ENCODE results near the gene EPN1. TPM values are rescaled to one million over a fixed set of nuclear protein-coding genes. Genes with fewer than 3 reads are reported as not detected.
A peak's percentile ranks its signal among the peaks of the same experiment; 100 is the strongest.

EPN1 gene
- total and polyA plus RNA-seq, 9 of the 15 experiments (the other 6 are each of a cell fraction or from before 2014, with no cell fraction given): 0.08 to 138 (median 12.7) TPM

DNA sequence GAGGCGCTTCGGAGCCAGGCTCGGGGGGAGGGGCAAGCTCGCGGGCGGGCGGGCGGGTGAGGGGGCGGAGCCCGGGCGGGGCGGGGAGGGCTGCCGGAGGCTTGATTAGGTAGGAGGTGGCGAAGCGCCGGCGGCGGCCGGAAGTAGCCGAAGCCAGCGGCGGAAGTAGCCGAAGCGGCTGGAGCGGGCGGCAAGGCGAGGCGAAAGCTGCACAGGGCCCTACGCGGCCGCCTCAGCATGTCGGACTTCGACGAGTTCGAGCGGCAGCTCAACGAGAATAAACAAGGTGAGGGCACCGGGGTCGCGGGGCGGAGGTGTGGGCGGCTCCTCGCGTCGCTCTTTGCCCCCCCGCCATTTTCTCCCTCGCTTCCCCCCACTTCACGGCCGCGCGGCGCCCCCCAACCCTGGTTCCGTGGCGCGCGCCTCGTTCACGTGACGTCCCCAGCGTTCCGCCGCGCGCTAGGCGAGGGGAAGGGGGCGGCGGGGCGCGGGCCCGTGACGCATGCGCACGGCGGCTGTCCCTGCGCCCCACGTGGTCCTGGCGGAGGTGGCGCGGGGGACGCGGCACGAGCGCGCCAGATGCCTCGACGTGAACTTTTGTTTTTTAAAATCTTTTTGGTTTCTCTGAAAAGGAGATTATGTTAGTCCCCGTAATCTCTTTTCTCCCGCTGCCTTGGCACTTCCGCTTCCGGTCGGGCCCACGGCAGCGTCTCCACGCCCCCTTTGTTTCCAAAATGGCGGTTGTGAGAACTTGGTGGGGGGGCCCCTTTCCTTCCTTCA, 20.0 kb upstream of the EPN1 start, which contains the start of gene U2AF2 (continued):
- TF ChIP-seq ETV5 (CRISPR knock-in tag; IDR thresholded peaks at IDR 0.05; ENCODE audit: low read depth): peak; percentile 56; the same call in 1 of the 2 replicates
- peak; percentile 50; the same call in 1 of the 2 replicates for TF ChIP-seq CREB1 (IDR thresholded peaks at IDR 0.05)
- TF ChIP-seq CREB1 (CRISPR knock-in tag; IDR thresholded peaks at IDR 0.05): peak; percentile 77
- peak; percentile 92 for TF ChIP-seq FIP1L1 (IDR thresholded peaks at IDR 0.05; ENCODE audit: low read depth, low read length, poor library complexity, severe bottlenecking)
- TF ChIP-seq MTA3 (IDR thresholded peaks at IDR 0.05; ENCODE audit: borderline replicate concordance): peak; percentile 82; the same call in 1 of the 2 replicates
- no peak for TF ChIP-seq ESRRB (CRISPR knock-in tag; IDR thresholded peaks at IDR 0.05; ENCODE audit: borderline replicate concordance)
- no peak for TF ChIP-seq SAFB2 (IDR thresholded peaks at IDR 0.05; ENCODE audit: borderline replicate concordance, low read depth, low read length, severe bottlenecking)
- TF ChIP-seq CHD2 (IDR thresholded peaks at IDR 0.05; ENCODE audit: low read depth, low read length): 0 out of 2 replicates have a peak, but pooled peaks have one; percentile 12
- peak; percentile 14 for TF ChIP-seq HNRNPLL (IDR thresholded peaks at IDR 0.05; ENCODE audit: low read depth, low read length, poor library complexity, severe bottlenecking)
- TF ChIP-seq, protein P1, sequence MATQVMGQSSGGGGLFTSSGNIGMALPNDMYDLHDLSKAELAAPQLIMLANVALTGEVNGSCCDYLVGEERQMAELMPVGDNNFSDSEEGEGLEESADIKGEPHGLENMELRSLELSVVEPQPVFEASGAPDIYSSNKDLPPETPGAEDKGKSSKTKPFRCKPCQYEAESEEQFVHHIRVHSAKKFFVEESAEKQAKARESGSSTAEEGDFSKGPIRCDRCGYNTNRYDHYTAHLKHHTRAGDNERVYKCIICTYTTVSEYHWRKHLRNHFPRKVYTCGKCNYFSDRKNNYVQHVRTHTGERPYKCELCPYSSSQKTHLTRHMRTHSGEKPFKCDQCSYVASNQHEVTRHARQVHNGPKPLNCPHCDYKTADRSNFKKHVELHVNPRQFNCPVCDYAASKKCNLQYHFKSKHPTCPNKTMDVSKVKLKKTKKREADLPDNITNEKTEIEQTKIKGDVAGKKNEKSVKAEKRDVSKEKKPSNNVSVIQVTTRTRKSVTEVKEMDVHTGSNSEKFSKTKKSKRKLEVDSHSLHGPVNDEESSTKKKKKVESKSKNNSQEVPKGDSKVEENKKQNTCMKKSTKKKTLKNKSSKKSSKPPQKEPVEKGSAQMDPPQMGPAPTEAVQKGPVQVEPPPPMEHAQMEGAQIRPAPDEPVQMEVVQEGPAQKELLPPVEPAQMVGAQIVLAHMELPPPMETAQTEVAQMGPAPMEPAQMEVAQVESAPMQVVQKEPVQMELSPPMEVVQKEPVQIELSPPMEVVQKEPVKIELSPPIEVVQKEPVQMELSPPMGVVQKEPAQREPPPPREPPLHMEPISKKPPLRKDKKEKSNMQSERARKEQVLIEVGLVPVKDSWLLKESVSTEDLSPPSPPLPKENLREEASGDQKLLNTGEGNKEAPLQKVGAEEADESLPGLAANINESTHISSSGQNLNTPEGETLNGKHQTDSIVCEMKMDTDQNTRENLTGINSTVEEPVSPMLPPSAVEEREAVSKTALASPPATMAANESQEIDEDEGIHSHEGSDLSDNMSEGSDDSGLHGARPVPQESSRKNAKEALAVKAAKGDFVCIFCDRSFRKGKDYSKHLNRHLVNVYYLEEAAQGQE (IDR thresholded peaks at IDR 0.05; ENCODE audit: borderline replicate concordance): peak; percentile 44; the same call in 1 of the 2 replicates
- TF ChIP-seq, protein P1 (CRISPR knock-in tag; IDR thresholded peaks at IDR 0.05; ENCODE audit: low read depth): peak; percentile 84
- TF ChIP-seq RFX7 (CRISPR knock-in tag; IDR thresholded peaks at IDR 0.05): no peak
- TF ChIP-seq HCFC1 (IDR thresholded peaks at IDR 0.05; ENCODE audit: low read depth, low read length): peak; percentile 13
- TF ChIP-seq NFIC (IDR thresholded peaks at IDR 0.05): no peak
- 0 out of 2 replicates have a peak, but pooled peaks have one; percentile 33 for TF ChIP-seq KAT7 (CRISPR knock-in tag; IDR thresholded peaks at IDR 0.05; ENCODE audit: borderline replicate concordance)
- TF ChIP-seq POLR2A (conservative IDR thresholded peaks at IDR 0.05): peak; percentile 92
- peak; percentile 10 for TF ChIP-seq NEUROD1 (IDR thresholded peaks at IDR 0.05; ENCODE audit: borderline replicate concordance, low read depth, low read length, partially characterized antibody)
- TF ChIP-seq GTF2E2 (tag; IDR thresholded peaks at IDR 0.05): no peak
